HG03196 (cell line): Measurements from ENCODE around the gene MRPL55.

Experiments used
- ATAC-seq: cut with Tn5 transposase; IDR thresholded peaks from one replicate; pipeline ENCODE4 v1.9.1; 2021; ENCODE audit not compliant: unreplicated experiment

MRPL55 gene

GRCh38 chr1:228072658-228073043 lies 36.4 kb downstream of the MRPL55 start:
- ATAC-seq = no peak

GRCh38 chr1:228071839-228072657 lies 37.1 kb downstream of the MRPL55 start:
- ATAC-seq = no peak

GRCh38 chr1:228070851-228071250 lies 38.2 kb downstream of the MRPL55 start:
- ATAC-seq = no peak

GRCh38 chr1:228070173-228070572 lies 38.9 kb downstream of the MRPL55 start:
- ATAC-seq = no peak

- no peak for ATAC-seq
These were observed 40.7 kb downstream of the MRPL55 start for GRCh38 chr1:228068359-228068758.

GRCh38 chr1:228066891-228067654 lies 42.0 kb downstream of the MRPL55 start:
- ATAC-seq = no peak

- no peak for ATAC-seq
These were observed 42.7 kb downstream of the MRPL55 start for GRCh38 chr1:228066416-228066815.

- no peak for ATAC-seq
These were observed 43.4 kb downstream of the MRPL55 start for GRCh38 chr1:228065543-228066347.

- no peak for ATAC-seq
These were observed 44.2 kb downstream of the MRPL55 start for GRCh38 chr1:228064741-228065542.

GRCh38 chr1:228064296-228064695 lies 44.8 kb downstream of the MRPL55 start:
- ATAC-seq = no peak

- ATAC-seq = no peak
These were observed 45.6 kb downstream of the MRPL55 start for GRCh38 chr1:228063251-228064191.

GRCh38 chr1:228062812-228063211 lies 46.3 kb downstream of the MRPL55 start:
- ATAC-seq = no peak

GRCh38 chr1:228062085-228062791 lies 46.9 kb downstream of the MRPL55 start:
- no peak for ATAC-seq

- no peak for ATAC-seq
These were observed 47.6 kb downstream of the MRPL55 start for GRCh38 chr1:228061411-228062084.

GRCh38 chr1:228060458-228061190 lies 48.5 kb downstream of the MRPL55 start:
- no peak for ATAC-seq

- ATAC-seq = no peak
These were observed 49.3 kb downstream of the MRPL55 start for GRCh38 chr1:228059634-228060457.
